ENCODE measurements around the gene SNRK.

Gene SNRK

DNA sequence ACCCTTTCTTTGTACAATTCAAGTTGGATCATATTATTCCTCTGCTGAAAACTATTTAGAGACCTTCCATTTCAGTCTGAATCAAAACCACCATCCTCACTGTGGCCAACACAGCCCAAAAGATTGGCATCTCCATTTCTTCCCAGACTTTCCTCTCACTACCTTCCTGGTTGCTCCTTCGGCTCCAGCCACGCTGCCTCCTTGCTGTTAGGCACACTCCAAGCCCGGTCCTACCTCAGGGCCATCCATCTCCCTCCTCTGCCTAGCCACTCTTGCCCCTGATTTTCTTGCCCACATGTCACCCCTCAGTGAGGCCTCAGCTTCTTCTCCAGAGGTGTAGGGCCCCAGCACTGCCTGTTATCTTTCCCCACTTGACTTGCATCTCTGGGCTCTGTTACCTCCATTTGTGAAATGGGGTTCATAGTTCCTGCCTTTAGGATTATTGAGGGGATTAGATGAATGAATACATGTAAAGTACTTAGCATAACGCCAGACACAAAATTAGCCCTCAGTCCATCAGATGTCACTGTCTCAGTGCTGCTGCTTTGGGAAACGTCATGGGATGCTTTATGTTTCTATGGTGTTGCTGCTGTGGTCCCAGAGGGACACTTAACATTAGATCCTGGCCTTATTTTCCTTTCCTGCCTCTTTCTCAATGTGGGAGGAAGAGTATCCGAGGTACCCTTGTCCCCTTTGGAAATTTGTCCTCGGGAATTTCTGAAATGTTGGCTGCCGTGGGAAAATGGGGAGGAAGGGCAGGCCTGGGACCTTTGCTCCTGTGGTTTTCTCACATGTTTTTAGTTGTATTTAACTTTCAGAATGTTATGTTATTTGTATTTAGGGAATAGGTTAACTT is 31.3 kb downstream of the SNRK start:
- DNase-seq = no peak

DNA sequence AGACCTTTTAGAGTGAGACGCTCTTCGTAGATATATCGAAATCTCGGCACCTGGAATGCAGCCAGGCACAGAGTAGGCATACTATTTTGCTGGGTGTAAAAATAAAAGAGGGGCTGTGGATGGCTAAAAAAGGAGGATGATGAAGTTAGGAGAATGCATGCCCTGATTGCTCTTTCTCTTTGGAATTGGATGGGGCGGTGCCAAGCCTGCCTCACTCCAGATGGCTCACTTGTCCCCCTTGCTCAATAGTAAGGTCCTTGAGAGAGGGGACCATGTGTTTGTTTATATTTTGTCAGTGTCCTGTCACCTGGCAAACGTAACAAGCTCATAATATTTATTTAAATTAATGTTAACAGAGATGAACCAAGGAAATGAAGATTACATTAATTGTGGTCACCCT is 33.0 kb downstream of the SNRK start:
- DNase-seq = no peak

DNA sequence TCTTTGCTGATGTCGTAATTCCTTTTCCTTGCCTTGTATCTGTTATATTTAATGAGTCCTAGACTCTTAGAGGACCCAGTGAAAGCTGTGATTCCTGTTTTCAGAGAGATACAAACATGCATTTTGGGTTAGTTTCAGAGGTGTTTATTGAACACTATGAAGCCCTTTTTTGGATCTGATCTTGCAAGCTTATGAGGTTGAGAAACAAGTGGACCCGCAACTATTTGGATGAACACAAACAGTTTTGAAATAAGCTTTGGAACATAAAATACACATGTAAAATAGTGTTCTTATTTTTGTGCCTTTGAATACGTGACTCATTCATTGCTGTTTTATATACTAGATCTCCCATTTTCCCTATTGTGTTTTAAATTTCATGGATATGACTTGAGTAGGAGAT is 33.5 kb downstream of the SNRK start:
- DNase-seq = no peak

DNA sequence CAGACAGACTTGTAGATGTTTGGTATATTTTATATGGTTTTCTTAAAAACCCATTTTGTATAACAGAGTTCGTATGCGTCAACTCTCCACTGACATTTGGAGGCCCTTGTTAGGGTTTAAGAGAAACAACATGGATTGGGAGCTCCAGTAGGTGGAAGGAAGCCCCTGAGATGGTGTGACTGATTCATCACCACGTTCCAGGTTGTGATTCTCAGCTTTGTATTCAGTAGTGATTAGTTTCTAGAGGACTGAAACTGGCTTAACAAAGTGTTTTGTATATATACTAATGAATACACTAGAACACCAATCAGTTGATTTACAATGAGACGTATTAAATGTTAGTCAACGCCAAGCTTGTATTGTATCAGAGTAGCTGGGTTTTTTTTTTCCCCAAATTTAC is 33.9 kb downstream of the SNRK start:
- DNase-seq = no peak

DNA sequence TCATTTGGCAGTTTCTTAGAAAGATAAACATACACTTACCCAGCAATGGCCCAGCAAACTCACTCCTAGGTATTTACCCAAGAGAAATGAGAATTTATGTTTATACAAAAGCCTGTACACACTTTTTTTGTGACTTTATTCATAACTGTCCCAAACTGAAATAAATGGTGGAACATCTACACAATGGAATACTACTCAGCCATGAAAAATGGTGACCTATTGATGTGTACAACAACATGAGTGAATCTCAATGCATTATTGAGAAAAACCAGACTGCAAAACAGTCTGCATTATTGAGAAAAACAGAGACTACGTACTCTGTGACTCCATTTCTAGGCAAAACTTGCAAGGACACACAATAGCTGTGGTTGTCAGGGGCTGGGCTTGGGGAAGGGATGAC is 37.2 kb downstream of the SNRK start:
- no peak for DNase-seq

DNA sequence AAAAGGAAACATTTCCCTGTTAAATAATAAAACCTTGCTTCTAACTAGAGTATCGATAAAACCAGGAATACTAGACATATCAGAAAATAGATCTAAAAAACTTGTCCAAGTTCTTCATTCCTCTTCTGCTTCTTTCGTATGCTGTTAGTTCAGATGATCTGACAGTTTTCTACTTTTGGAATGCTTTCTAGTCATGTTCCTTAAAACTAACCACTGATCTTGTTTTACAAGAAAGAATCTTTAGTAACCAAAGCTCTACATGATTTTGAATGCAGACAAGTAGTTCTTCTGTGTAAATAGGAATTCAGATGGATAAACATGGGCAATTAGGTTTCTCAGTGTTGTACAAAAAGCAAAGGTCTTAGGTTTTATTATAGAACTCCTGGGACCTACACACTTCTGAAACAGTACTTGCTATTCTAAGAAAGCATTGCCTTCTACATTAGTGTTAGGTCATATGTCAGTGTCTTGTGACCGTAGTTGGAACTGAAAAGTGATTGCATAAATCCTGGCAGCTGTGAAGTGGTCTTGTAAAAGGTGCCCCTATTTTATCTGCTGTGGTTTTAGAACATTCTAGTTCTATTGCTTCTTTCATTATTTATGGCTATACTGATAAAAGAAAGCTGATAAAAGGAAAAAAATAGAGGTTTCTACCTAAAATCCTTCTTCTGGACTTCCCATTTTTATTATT is 40.7 kb downstream of the SNRK start:
- no peak for DNase-seq

DNA sequence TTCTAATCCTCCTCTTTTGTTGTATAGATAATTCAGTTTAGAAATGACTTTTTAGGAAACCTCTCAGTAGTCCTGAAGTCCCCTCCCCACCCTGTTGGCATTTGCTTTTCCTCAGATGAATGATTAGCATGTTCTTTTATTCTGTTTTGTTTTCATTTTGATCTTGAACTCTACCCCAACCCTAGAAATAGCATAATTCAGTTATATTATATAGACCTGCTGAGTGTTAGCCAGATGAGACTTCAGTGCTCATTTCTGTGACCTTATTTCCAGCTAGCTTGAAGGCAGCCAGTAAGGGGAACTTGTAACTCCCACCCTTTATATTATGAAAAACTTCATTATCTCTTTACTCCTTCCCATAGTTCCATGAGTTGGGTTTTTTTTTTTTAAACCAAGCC is 41.2 kb downstream of the SNRK start:
- DNase-seq = no peak

DNA sequence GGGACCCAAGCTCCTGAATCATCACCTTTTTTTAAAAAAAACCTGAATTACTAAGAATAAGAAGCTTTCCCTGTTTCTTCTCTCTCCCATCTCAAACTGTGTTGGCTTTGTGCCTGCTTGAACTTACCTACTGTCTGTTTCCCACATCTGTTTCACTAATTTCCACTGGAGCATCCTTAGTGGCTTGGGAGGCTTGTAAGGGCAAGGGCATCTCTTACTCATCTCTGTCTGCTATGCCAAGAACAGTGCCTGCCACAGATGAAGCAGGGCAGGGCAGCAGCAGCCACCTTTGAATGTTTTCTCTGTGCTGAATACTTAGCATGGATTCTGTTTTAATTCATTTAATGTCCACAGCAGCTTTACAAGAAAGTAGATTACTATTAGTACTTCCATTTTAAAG is 42.3 kb downstream of the SNRK start:
- no peak for DNase-seq

DNA sequence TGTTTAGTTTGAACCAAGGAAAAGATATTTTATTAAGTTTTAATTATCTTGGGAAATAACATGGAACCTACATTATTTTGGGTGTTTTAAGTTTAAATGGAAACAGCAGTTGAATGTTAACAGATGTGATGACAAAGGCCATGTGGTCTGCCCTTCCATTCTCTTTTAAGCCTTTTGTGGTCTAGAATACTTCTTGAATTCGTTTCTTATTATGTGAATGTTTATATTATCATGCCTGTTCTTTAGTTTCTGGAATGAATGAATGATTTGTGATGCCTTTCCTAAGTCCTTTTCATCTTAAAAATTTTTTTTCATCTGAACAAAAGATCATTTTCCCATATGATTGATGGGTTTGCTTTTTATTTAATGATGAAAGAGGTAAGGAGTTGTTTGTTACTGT is 44.6 kb downstream of the SNRK start:
- no peak for DNase-seq

DNA sequence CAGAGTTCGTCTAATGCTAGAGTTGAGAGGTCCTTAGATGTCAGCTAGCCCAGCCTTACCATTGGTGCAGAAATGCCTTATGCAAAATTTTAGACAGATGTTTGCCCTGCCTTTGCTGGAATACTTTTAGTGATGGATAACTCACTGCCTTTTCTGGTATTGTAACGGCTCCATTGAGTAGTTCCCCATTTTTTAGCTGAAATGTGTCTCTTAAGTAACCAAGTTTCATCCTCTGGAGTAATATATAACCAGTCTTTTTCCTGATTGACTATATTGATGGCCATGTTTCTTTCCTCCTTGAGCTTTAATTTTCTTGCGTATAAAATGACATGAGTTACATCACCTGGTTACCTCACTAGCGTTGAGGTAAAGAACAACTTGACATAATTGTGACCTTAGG is 45.0 kb downstream of the SNRK start:
- no peak for DNase-seq

DNA sequence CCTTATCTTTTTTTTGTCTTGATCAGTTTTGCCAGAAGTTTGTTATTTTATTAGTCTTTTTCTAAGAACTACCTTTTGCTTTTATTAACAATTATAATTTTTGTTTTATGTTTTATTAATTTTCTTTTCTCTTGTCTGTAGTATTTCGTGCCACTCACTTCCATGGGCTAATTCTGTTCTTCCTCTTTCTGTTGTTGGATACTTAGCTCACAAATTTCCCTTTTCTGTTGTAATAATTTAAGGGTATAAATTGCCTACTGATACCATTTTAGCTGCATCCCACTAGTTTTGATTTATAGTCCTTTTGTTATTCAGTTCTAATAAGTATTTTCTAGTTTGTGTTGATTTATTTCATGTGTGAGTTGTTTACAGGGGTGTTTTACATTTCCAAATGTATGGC is 48.6 kb downstream of the SNRK start:
- no peak for DNase-seq

DNA sequence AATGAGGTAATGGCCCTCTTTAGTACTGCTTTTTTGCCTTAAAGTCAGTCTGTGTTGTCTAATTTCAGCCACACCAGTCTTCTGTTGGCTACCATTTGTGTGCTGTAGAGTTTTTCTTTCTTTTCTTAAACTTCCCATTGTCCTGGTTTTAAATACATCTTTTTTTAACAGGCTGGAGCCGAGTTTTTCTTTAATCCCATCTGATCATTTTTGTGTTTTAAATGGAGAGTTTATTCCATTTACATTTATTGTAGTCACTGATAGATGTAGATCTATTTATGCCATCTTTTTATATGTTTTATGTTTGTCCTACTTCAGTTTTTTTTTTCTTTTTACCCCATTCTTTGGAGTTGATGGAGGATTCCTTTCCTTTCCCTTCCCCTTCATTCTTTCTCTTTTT is 49.5 kb downstream of the SNRK start:
- DNase-seq = no peak

DNA sequence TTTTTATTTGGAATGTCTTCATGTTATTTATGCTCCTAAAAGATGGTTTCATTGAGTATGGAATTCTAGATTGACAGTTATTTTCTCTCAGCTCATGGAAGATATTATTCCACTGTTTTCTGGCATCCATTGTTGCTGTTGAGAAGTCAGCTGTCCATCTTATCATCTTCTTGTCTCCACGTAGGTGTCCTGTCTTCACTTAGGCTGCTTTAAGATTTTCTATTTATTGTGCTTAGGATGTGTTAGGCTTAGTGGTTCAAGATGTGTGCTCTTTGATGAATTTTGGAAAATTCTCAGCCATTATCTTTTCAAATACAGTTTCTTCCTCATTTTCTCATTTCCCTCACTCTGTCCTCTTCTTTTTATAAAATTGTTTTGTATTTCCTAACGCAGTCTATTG is 52.0 kb downstream of the SNRK start:
- DNase-seq = no peak

DNA sequence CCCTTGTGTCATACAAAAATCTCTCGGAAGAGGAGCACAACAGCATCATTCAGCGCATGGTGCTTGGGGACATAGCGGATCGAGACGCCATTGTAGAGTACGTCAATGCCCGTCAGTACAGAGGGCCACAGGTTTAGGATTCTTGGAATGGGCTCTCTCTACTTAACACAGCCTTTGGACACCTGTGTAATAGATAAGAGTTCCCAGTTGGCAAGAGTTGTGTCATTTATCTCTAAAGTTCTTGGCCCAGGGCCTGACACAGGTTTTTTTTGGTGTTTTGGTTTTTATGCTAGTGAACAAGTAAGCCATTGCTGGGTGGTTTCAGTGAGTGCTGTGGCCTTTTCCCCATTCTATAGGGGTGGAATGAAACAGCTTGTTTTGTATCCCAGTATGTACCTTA is 54.1 kb downstream of the SNRK start:
- DNase-seq = no peak

DNA sequence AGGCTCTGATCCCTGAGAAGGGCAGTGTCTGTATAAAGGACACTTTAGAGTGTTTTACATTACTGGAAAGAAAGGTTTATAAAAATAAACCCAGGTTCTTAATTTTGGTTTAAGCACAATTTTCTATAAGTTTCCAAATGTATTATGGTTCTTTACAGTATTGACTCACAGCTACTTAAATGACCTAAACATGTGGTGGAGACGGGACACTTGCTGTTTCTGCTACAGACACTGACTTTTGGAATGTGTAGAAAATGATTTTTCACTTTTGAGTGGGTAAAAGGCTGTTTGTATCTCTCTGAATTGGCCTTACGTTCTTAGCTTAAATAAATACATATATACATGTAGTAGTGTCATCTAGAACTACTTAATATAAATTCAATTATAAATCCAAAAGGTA is 55.4 kb downstream of the SNRK start:
- DNase-seq = no peak

DNA sequence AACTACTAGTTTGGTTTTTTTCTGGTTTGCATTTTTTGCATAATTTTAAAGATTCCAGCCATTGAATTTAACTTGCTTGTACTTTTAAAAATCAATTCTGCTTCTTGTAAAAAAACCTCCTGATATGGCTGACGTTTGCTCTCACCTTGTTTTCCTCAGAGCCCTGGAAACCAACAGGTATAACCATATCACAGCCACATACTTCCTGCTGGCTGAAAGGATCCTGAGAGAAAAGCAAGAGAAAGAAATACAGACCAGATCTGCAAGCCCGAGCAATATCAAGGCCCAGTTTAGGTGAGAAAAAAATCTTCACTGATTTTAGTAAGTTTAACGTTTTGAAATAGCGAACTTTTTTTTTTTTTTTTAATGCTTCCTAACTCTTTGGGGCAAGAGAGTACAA is 56.8 kb downstream of the SNRK start:
- no peak for DNase-seq

DNA sequence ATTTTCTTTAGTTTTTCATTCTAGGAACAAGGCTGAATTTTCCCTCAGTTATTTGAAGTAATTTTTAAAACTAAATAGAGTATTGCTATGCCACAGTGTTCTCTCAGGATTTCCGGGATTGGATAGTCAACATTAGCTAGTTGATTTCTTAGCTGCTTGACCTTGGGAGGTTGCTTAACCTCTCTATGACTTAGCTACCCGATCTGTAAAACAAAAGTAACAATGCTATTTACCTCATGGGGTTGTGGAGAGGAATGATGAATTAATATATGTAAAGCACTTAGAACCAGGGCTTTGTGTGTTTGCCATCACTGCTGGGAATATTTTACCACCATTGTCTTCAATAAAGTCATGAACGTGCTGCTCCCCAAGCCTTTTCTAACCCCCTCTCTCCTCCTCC is 57.5 kb downstream of the SNRK start:
- DNase-seq = no peak

DNA sequence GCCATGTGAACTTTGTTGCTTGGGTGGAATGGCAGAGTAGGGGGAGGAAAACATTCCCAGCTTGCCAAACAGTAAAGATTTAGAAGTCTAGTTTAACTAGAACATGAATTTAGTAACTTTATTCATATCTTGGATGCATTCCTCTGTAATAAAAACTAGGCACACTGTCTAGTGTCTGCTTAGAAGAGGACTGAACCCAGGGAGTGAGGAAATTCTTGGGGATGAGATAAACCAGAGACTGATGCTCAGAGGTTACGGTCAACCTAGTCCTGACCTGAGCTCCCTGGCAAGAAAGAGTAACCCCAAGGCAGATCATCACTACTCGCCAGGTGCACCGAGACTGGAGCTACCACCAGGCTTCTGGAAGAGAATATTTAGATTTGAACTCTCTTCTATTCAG is 58.2 kb downstream of the SNRK start:
- no peak for DNase-seq

DNA sequence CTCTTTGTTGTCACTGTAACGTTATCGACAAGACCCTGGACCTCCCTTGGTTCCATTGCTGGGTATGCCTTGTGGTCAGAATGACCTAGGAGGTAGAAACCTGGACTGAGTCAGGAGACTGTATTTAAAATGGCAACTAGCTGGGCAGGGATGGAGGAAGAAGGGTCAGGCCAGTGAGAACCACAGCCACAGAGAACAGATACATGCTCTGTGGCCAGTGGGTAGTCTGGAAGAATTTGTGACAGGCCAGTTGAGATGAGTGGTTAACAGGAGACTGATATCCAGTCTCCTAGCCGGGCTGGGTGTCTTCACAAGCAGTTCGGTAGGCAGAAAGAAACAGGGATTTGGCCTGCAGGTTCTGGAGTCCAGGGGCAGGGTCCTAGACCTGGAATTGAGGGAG is 58.9 kb downstream of the SNRK start:
- DNase-seq = no peak

DNA sequence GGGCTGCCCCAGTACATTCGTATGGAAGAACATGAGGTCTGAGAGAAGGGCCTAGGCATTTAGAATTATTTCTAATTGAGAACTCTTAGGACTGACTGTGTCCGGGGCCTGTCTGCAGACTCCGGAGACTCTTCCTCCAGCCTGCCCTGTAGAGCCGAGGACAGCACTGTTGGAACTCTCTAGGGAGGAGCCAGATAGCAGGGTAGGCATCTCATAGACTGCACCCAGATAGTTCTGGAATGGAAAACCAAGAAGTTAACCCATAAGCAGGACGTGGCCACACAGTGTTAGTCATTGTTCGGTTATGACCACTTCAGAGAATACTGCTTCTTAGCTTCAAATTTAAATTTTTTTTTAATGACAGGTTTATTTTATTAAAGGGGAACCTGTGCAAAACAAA is 59.5 kb downstream of the SNRK start:
- DNase-seq = no peak

DNA sequence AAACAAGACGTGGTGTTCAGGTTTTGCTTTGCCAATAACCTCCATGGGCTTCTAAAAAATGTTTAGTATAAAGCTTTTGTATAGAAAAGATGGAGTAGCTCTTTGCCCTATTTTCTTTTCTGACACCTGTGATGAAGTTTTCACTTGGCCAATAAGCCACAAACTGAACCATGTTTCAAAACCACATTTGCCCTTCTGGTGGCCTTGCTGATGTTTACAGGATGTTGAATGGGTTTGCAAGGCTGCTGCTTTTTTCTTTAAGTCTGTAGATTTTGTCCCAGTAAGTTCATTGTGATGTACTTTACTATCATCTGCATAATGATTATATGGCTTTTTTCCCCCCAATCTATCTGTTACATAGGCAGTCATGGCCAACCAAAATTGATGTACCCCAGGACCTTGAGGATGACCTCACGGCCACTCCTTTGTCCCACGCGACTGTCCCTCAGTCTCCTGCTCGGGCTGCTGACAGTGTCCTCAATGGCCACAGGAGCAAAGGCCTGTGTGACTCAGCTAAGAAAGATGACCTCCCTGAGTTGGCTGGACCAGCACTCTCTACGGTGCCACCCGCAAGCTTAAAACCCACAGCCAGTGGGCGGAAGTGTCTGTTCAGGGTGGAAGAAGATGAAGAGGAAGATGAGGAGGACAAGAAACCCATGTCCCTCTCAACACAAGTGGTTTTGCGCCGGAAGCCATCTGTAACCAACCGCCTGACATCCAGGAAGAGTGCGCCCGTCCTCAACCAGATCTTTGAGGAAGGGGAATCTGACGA is 60.8 kb downstream of the SNRK start:
- DNase-seq = peak; percentile 41

DNA sequence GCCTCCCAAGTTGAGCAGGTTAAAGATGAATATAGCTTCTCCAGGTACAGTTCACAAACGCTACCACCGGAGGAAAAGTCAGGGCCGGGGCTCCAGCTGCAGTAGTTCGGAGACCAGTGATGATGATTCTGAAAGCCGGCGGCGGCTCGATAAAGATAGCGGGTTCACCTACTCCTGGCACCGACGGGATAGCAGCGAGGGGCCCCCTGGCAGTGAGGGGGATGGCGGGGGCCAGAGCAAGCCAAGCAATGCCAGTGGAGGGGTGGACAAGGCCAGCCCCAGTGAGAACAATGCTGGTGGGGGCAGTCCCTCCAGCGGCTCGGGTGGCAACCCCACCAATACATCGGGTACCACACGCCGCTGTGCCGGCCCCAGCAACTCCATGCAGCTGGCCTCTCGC is 61.4 kb downstream of the SNRK start:
- DNase-seq = no peak

DNA sequence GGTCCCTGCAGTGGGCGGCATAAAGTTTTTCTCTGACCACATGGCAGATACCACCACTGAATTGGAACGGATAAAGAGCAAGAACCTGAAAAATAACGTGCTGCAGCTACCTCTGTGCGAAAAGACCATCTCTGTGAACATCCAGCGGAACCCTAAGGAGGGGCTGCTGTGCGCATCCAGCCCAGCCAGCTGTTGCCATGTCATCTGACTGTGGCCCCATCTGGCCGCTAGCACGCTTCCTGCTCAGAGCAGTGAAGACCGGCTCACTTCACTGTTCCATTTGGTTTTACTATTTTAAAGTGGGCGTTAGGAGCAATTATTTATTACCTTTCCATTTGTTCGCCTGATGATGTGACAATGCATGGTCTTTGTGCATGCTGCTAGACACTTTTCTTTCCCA is 62.0 kb downstream of the SNRK start:
- DNase-seq = no peak

All from NK-92 treated with Interleukin-12 subunit alpha and Interleukin-12 subunit beta, amount 100 ng/mL, for 24 hours (cell line).